Breast epithelium (tissue), 4 donors: Measurements from ENCODE around the gene KDM5B. TPM values are rescaled to one million over a fixed set of nuclear protein-coding genes. Genes with fewer than 3 reads are reported as not detected.

Experiments
- DNase-seq, 2 donors: peaks; one replicate each; pipeline ENCODE4 v3.0.0-alpha.2; 2019; ENCODE audit warnings: low spot score in 2 of 2
- H3K27ac ChIP-seq, 2 donors: fragments of 200-600 bp; sonication (generic) in 1 of 2; one replicate each; pipeline ENCODE4 v1.5.1; 2016 to 2019; ENCODE audit warnings: mild to moderate bottlenecking in 1 of 2
- H3K27me3 ChIP-seq, 2 donors: fragments of 200-600 bp; sonication (generic) in 1 of 2; one replicate each; pipeline versions ENCODE4 v1.5.1 to v1.6.0; 2017 to 2019; ENCODE audit warnings: control low read depth in 1 of 2, mild to moderate bottlenecking in 1 of 2
- H3K36me3 ChIP-seq: fragments of 200-600 bp; one replicate; pipeline ENCODE4 v1.5.1; 2019
- H3K4me1 ChIP-seq, 2 donors: fragments of 200-600 bp; sonication (generic); one replicate each; pipeline ENCODE4 v1.5.1; 2016 to 2019; ENCODE audit warnings: control low read depth in 1 of 2
- H3K4me3 ChIP-seq, 3 donors: fragments of 200-600 bp; sonication (generic); 1 replicate in 2 of 3; 2 replicates in 1 of 3; pipeline ENCODE4 v1.5.1; 2016 to 2019; ENCODE audit warnings: mild to moderate bottlenecking in 3 of 3, moderate library complexity in 2 of 3
- H3K9me3 ChIP-seq, 2 donors: fragments of 200-600 bp; sonication (generic) in 1 of 2; one replicate each; pipeline ENCODE4 v1.5.1; 2016 to 2019; ENCODE audit warnings: control low read depth in 1 of 2
- POLR2A ChIP-seq: fragments of 450-650 bp; IDR thresholded peaks from one replicate; pipeline ENCODE4 v1.6.1; 2016; ENCODE audit warnings: antibody characterized with exemption, mild to moderate bottlenecking, moderate library complexity
- POLR2AphosphoS5 ChIP-seq, 3 donors: sonication (generic); formaldehyde crosslinking; IDR thresholded peaks; one replicate each; pipeline ENCODE4 v1.6.1; 2017; ENCODE audit warnings: antibody characterized with exemption in 3 of 3
- intact Hi-C: fragments of 100-400 bp; cut with DNase I; formaldehyde crosslinking; loops from one replicate; pipeline ENCODE4 v1.15.1; 2023; ENCODE audit warnings: low total_unique reads
- total RNA-seq, 3 donors: library from RNA; depleted of rRNA; stranded (reverse); fragments of >200 nt; gene quantifications; one replicate each; pipeline ENCODE4 v1.1.0, GENCODE V29; 2016
- TF ChIP-seq, protein P1 (sequence below), 3 donors: fragments of 450-650 bp; IDR thresholded peaks; one replicate each; pipeline ENCODE4 v1.5.1; 2016 to 2017; ENCODE audit warnings: antibody characterized with exemption in 3 of 3, mild to moderate bottlenecking in 3 of 3, moderate library complexity in 3 of 3

The KDM5B gene
- total RNA-seq, 3 donors from 2014 or later, result 37.6 to 122 (median 87.5) TPM

- H3K4me3 ChIP-seq, result no peak overlapping the region
- TF ChIP-seq POLR2AphosphoS5 (IDR thresholded peaks at IDR 0.05) (no peak), POLR2A (no peak)
- TF ChIP-seq, protein P1, sequence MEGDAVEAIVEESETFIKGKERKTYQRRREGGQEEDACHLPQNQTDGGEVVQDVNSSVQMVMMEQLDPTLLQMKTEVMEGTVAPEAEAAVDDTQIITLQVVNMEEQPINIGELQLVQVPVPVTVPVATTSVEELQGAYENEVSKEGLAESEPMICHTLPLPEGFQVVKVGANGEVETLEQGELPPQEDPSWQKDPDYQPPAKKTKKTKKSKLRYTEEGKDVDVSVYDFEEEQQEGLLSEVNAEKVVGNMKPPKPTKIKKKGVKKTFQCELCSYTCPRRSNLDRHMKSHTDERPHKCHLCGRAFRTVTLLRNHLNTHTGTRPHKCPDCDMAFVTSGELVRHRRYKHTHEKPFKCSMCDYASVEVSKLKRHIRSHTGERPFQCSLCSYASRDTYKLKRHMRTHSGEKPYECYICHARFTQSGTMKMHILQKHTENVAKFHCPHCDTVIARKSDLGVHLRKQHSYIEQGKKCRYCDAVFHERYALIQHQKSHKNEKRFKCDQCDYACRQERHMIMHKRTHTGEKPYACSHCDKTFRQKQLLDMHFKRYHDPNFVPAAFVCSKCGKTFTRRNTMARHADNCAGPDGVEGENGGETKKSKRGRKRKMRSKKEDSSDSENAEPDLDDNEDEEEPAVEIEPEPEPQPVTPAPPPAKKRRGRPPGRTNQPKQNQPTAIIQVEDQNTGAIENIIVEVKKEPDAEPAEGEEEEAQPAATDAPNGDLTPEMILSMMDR (IDR thresholded peaks at IDR 0.05), result no peak
- no peak for DNase-seq
- intact Hi-C loops, result no loop called here
- H3K4me1 ChIP-seq, result peaks cover under 1 to 4% of the 10 kb centered on the region in 2 donors
- H3K27me3 ChIP-seq, result no peaks in the 10 kb centered on the region
- H3K36me3 ChIP-seq, result no peaks in the 10 kb centered on the region
- no peaks in the 10 kb centered on the region for H3K9me3 ChIP-seq
- no peak overlapping the region for H3K27ac ChIP-seq
Measured at GRCh38 chr1:202788800-202789199, 19.4 kb downstream of the KDM5B start.

- intact Hi-C loops, result no loop called here
- no peak overlapping the region for H3K4me3 ChIP-seq
- peaks cover 0 to 4% of the 10 kb centered on the region in 2 donors for H3K4me1 ChIP-seq
- no peak for DNase-seq
- H3K27ac ChIP-seq, result no peak overlapping the region
- no peaks in the 10 kb centered on the region for H3K36me3 ChIP-seq
- TF ChIP-seq, protein P1 (IDR thresholded peaks at IDR 0.05), result no peak
- TF ChIP-seq POLR2AphosphoS5 (IDR thresholded peaks at IDR 0.05) (no peak), POLR2A (no peak)
- no peaks in the 10 kb centered on the region for H3K9me3 ChIP-seq
- H3K27me3 ChIP-seq, result no peaks in the 10 kb centered on the region
Measured at GRCh38 chr1:202786804-202787203, 21.4 kb downstream of the KDM5B start.

DNA sequence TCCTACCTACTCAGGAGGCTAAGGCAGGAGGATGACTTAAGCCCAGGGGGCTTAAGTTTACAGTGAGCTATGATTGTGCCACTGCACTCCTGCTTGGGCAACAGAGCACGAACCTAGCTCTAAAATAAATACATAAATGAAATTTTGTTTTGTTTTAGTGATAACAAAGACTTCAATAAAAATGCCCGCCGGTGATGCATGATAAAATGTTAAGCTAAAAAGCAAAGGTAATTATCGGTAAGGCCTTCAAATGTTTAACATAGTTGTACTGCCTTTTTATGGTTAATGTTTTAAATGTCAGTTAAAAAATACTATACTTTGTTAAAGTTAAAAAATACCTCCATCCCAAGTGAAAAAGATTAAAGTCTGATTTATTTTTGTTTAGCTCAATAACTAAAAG, 27.0 kb downstream of the KDM5B start:
- H3K4me1 ChIP-seq, result peaks cover 0 to 4% of the 10 kb centered on the region in 2 donors
- intact Hi-C loops, result no loop called here
- DNase-seq, result no peak
- TF ChIP-seq POLR2A, result no peak
- TF ChIP-seq, protein P1 (IDR thresholded peaks at IDR 0.05), result no peak
- TF ChIP-seq POLR2AphosphoS5 (IDR thresholded peaks at IDR 0.05), result no peak
- H3K27ac ChIP-seq, result no peak overlapping the region
- H3K27me3 ChIP-seq, result no peaks in the 10 kb centered on the region
- no peaks in the 10 kb centered on the region for H3K9me3 ChIP-seq
- H3K4me3 ChIP-seq, result no peak overlapping the region
- no peaks in the 10 kb centered on the region for H3K36me3 ChIP-seq

DNA sequence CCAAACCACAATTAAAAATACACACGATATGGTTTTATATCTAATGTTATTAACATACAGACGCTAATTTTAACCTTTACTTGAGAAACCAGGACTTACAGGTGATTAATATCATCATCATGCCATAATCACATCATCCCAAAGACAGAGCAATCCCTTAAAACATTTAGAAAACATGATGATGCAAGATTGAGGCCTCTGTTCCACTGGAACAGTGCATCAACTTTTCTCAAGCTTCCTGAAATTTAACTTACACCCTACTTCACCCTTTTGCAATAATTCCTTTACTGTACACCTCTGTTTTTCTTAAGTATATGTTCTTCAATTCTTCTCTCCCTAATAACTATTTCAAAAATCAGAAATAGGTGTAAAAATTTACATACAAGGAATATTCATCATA, 38.1 kb downstream of the KDM5B start:
- no peak for DNase-seq
- Histone ChIP-seq H3K36me3 (peaks cover 10% of the 10 kb centered on the region), H3K4me1 (no peaks in the 10 kb centered on the region), H3K27me3 (no peaks in the 10 kb centered on the region), H3K27ac (no peak overlapping the region), H3K9me3 (no peaks in the 10 kb centered on the region), H3K4me3 (no peak overlapping the region)
- intact Hi-C loops, result no loop called here
- TF ChIP-seq, protein P1 (IDR thresholded peaks at IDR 0.05), result no peak
- no peak for TF ChIP-seq POLR2AphosphoS5 (IDR thresholded peaks at IDR 0.05)
- no peak for TF ChIP-seq POLR2A

DNA sequence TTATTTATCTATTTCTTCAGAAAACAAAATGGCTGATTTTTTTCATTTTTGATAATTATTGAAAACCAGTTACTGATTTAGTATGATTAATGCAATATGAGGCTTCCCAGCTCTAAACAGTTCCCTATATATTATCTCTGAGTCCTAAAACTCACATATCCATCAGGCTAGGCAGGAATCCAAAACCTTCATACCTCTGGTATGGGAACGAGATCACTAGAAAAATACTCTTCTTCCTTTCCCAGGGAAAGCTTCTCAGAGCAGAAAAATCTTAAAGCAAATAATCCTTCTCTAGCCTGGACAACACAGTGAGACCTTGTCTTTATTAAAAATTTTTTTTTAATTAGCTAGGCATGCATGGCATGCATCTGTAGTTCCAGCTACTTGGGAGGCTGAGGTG, 42.5 kb downstream of the KDM5B start:
- DNase-seq, result no peak
- no peaks in the 10 kb centered on the region for H3K9me3 ChIP-seq
- TF ChIP-seq POLR2A (no peak), POLR2AphosphoS5 (IDR thresholded peaks at IDR 0.05) (no peak)
- TF ChIP-seq, protein P1 (IDR thresholded peaks at IDR 0.05), result no peak
- H3K4me1 ChIP-seq, result no peaks in the 10 kb centered on the region
- H3K4me3 ChIP-seq, result no peak overlapping the region
- intact Hi-C loops, result no loop called here
- H3K36me3 ChIP-seq, result peaks cover 8% of the 10 kb centered on the region
- H3K27ac ChIP-seq, result no peak overlapping the region
- no peaks in the 10 kb centered on the region for H3K27me3 ChIP-seq
